GM12892 (cell line): ENCODE data around the gene TTF2.
"Not testable (repeated sequence)": the region's sequence is repeated elsewhere in the genome, so short reads cannot be mapped to it uniquely, and the experiment has no call there.

Experiments
- DNase-seq: peaks from one replicate; pipeline ENCODE4 v3.0.0; 2011; ENCODE audit not compliant: insufficient read length
- FAIRE-seq: peaks from 2 replicates; lab custom pipeline; 2011; peaks lifted over from hg19 to GRCh38; lab: Jason Lieb, UNC
- POLR2A ChIP-seq: IDR thresholded peaks from 2 replicates; pipeline ENCODE4 v1.6.1; 2011; ENCODE audit warnings: low read depth, low read length, control low read depth
- POLR2AphosphoS5 ChIP-seq: IDR thresholded peaks from 2 replicates; pipeline ENCODE4 v1.6.1; 2011; ENCODE audit warnings: low read depth, low read length, control low read depth
- TAF1 ChIP-seq: IDR thresholded peaks from 2 replicates; pipeline ENCODE4 v1.6.1; 2011; ENCODE audit warnings: low read depth, mild to moderate bottlenecking, control low read depth, low read length, borderline replicate concordance

Gene TTF2

GRCh38 chr1:117147341-117147831 is 87.3 kb downstream of the TTF2 start:
- FAIRE-seq (no peak), DNase-seq (no peak)
- no peak for TF ChIP-seq POLR2AphosphoS5
- TF ChIP-seq POLR2A, result no peak

DNA sequence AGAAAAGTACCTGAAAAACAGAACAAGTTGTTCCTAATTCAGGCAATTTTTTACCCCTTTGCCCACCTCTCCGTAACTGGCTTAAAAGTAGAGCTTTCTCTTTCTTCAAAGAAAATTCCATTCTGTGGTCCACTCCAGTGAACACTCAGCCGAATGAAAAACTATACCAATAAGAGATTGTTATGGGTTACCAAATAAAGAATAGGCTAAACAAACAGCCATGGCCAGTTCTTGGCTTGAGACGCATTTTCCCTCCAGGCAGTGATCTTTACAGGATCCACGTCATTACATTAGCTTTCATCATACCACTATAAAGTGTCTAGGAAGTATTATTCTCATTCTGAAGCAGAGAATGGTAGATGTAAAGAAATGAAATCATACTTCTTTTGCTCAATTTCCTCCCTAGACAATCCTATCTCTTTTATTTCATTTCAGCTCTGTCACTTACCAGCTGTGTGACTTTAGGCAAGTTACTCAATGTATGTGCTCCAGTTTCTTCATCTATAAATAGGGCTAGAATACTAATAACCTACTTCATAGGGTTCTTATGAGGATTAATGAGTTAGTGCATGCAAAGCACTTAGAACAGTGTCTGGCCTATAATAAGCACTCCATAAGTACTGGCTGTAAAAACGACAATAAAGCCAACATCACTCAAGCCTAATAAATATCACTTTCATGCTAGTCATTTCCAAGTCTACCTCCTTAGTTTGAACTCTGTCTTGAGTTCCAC is 87.9 kb downstream of the TTF2 start:
- no peak for DNase-seq
- TF ChIP-seq POLR2AphosphoS5 (no peak), TAF1 (no peak), POLR2A (no peak)
- no peak for FAIRE-seq

DNA sequence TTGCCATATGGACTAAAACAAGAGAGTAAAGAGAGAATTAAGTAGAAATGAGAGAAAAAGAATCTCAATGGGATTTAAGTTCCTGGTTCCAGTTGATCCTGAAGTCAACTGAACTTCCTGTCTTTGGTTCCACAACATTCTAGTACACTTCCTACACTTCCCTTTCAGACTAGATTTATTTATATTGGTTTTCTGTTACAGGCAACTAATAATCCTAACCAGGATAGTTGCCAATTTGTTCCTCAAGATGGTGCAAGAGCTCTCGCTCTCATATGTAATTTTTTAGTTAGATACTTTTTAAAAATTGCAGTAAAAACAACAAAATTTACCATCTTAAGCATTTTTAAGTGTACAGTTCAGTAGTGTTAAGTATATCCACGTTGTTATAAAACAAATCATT is 90.2 kb downstream of the TTF2 start:
- no peak for DNase-seq
- no peak for TF ChIP-seq POLR2A
- TF ChIP-seq POLR2AphosphoS5, result no peak
- no peak for TF ChIP-seq TAF1
- FAIRE-seq, result no peak

GRCh38 chr1:117151305-117151704 is 91.2 kb downstream of the TTF2 start:
- DNase-seq, FAIRE-seq: not testable (repeated sequence)
